ENCODE data around the gene TRIM16. TPM values are rescaled to one million over a fixed set of nuclear protein-coding genes. Genes with fewer than 3 reads are reported as not detected.
A peak's percentile ranks its signal among the peaks of the same experiment; 100 is the strongest.
"Not testable (repeated sequence)": the region's sequence is repeated elsewhere in the genome, so short reads cannot be mapped to it uniquely, and the experiment has no call there.

TRIM16 gene
- total RNA-seq, 1 donor from 2014 or later, result 46.4 TPM

DNA sequence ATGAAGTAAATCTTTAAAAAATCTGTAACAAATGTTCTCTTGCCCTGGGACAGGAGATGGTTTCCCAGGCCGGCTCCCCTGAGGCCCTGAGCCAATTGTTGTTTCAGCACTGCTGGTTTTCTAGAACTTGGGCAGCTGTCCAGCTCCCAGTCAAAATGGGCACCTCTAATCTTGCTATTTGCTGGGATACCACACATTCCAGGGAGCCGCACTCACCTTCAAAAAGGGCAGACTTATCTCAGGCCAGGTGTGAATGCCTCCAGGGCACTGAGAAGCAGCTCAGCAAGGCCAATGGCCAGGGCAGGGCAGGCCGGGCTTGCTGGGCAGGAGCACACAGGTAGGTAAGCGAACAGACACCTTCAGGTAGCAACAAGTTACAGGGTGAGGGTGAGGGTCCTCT, 24.4 kb downstream of the TRIM16 start:
- H3K4me3 Mint-ChIP-seq, result peak overlapping the region; percentile 47
- no peaks in the 10 kb centered on the region for H3K27me3 Mint-ChIP-seq

DNA sequence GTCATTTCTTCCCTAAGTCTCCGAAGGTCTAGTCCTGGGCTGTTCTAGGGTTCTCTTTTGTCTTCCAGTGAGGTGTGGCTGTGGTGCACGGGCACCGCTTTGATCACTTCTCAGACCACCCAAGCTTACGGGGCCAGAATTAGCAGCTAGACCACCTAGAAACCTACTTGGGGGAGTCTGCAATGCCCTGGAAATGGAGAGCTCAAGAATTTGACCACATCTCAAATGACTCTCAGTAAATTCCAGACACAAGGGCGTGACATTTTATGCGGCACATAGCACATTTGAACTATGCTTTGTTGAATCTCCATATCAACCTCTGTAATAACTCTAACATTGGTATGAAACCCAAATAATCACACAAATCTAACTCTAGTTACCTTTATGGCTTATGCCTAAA, 24.9 kb downstream of the TRIM16 start:
- DNase-seq (ENCODE audit: extremely low spot score, unreplicated experiment), result no peak
- H3K9me3 Mint-ChIP-seq, result no peaks in the 10 kb centered on the region
- peak overlapping the region; percentile 81 for H3K27ac Mint-ChIP-seq
- TF ChIP-seq, protein P1, sequence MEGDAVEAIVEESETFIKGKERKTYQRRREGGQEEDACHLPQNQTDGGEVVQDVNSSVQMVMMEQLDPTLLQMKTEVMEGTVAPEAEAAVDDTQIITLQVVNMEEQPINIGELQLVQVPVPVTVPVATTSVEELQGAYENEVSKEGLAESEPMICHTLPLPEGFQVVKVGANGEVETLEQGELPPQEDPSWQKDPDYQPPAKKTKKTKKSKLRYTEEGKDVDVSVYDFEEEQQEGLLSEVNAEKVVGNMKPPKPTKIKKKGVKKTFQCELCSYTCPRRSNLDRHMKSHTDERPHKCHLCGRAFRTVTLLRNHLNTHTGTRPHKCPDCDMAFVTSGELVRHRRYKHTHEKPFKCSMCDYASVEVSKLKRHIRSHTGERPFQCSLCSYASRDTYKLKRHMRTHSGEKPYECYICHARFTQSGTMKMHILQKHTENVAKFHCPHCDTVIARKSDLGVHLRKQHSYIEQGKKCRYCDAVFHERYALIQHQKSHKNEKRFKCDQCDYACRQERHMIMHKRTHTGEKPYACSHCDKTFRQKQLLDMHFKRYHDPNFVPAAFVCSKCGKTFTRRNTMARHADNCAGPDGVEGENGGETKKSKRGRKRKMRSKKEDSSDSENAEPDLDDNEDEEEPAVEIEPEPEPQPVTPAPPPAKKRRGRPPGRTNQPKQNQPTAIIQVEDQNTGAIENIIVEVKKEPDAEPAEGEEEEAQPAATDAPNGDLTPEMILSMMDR (conservative IDR thresholded peaks at IDR 0.05), result no peak
- H3K27me3 Mint-ChIP-seq, result no peaks in the 10 kb centered on the region
- peak overlapping the region; percentile 47 for H3K4me3 Mint-ChIP-seq
- H3K36me3 Mint-ChIP-seq, result peaks cover 25% of the 10 kb centered on the region
- peaks cover 45% of the 10 kb centered on the region for H3K4me1 Mint-ChIP-seq (ENCODE audit: unreplicated experiment)

More for the DNA sequence above, 24.4 kb downstream of the TRIM16 start:
- H3K27ac Mint-ChIP-seq, result peak overlapping the region; percentile 81
- peaks cover 25% of the 10 kb centered on the region for H3K36me3 Mint-ChIP-seq
- no peak for DNase-seq (ENCODE audit: extremely low spot score, unreplicated experiment)
- TF ChIP-seq, protein P1 (conservative IDR thresholded peaks at IDR 0.05), result no peak
- H3K4me1 Mint-ChIP-seq (ENCODE audit: unreplicated experiment), result peaks cover 41% of the 10 kb centered on the region
- no peaks in the 10 kb centered on the region for H3K9me3 Mint-ChIP-seq

DNA sequence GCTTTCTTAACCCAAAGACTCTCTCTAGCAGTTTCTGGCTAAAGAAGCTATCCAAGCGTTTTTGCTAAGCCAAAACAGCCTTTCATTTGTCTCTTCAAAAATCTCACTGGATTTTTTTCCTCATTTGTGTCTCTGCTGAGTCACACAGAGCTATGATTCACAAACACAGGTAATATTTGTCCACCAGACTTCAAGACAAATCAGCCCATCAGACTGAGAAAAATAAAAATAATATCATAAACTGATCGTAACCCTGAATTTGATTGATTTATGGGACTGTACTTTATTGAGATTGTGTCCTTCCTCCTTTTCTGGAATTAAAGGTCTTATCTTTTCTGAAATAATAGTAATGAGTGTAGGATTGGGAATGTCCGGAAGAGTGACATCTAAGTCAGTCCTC, 25.8 kb downstream of the TRIM16 start:
- Mint-ChIP-seq H3K27ac (peak overlapping the region; percentile 73), H3K4me1 (ENCODE audit: unreplicated experiment) (peaks cover 48% of the 10 kb centered on the region), H3K36me3 (peaks cover 25% of the 10 kb centered on the region), H3K4me3 (no peak overlapping the region), H3K27me3 (no peaks in the 10 kb centered on the region), H3K9me3 (no peaks in the 10 kb centered on the region)
- TF ChIP-seq, protein P1 (conservative IDR thresholded peaks at IDR 0.05), result no peak
- no peak for DNase-seq (ENCODE audit: extremely low spot score, unreplicated experiment)

DNA sequence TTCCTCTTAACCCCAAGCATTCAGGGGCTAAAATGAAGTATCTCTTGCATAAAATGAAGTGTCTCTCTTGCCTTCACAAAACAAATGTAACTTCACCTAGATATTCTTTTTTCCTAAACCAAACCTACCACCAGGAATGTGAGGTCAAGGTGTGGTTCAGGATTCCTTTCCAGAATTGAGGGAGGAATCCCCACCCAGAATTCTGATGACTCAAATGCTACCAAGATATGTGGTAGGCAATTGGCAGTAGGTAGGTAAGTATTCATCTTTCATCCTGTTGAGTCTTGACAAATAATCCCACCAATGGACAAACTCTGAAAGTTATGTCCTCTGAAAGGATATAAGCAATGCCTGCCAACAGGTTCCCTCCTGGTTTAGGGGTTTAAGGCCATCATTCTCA, 26.2 kb downstream of the TRIM16 start:
- DNase-seq (ENCODE audit: extremely low spot score, unreplicated experiment), result no peak
- H3K4me1 Mint-ChIP-seq (ENCODE audit: unreplicated experiment), result peaks cover 48% of the 10 kb centered on the region
- peak overlapping the region; percentile 73 for H3K27ac Mint-ChIP-seq
- TF ChIP-seq, protein P1 (conservative IDR thresholded peaks at IDR 0.05), result no peak
- no peaks in the 10 kb centered on the region for H3K27me3 Mint-ChIP-seq
- H3K9me3 Mint-ChIP-seq, result no peaks in the 10 kb centered on the region
- peaks cover 21% of the 10 kb centered on the region for H3K36me3 Mint-ChIP-seq
- H3K4me3 Mint-ChIP-seq, result peak overlapping the region; percentile 9

DNA sequence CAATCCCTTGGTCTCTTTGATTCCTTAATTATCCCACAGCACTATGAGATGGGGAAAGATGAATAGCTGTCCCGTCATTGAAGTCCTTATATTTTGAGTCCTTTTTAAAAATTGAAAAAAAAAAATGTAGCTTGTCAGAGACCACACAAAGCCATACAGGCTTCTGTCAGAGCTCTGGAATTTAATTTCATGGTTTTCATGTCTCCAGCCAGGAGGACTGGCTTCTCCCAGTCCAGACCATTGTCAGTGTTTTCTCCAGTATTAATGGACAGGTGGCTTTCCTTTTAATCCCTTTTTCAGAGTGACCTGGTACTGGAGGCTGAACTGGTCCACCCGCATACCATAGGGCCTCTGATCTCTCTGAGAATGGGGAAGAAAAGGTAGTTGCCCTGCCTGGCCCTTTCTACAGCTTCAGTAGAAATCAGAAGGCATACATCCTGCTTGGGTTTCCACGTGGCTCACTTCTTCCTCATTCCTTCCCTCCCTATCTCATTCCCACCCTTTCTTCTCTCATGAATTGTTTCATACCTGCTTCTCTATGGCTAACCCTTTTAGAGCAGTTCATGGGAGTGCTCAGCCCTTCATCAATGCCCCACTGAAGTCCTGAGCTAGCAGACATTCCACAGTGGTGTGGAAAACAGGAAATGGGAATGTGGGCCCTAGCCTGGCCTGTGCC, 29.1 kb downstream of the TRIM16 start:
- H3K4me3 Mint-ChIP-seq, result peak overlapping the region; percentile 62
- peak overlapping the region; percentile 89 for H3K27ac Mint-ChIP-seq
- no peaks in the 10 kb centered on the region for H3K9me3 Mint-ChIP-seq
- H3K27me3 Mint-ChIP-seq, result no peaks in the 10 kb centered on the region
- DNase-seq (ENCODE audit: extremely low spot score, unreplicated experiment), result no peak
- H3K4me1 Mint-ChIP-seq (ENCODE audit: unreplicated experiment), result peaks cover 52% of the 10 kb centered on the region
- TF ChIP-seq, protein P1 (conservative IDR thresholded peaks at IDR 0.05), result no peak
- peaks cover 7% of the 10 kb centered on the region for H3K36me3 Mint-ChIP-seq

DNA sequence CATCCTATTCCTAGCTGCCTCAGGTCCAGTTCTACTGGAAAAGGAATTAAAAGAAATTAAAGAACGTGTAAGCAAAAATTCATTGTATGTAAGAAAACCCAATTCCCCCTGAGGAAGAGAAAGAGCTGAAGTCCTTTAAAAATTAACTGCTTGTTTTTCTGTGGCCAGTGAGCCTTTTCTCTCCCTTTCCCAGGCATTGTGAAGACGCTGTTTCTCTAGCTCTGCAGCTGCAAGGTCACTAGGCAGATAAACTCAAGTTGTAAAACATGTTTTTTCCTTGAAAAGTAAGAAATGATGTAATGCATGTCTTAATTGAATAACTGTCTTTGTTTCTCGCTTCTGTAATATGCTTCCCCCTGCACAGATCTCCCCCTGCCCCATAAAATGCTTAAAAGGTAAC, 29.7 kb downstream of the TRIM16 start:
- not testable (repeated sequence) for DNase-seq (ENCODE audit: extremely low spot score, unreplicated experiment); H3K27me3 Mint-ChIP-seq; H3K36me3 Mint-ChIP-seq; H3K9me3 Mint-ChIP-seq
- Mint-ChIP-seq H3K4me3 (peak overlapping the region; percentile 62), H3K27ac (peak overlapping the region; percentile 89), H3K4me1 (ENCODE audit: unreplicated experiment) (peaks cover 47% of the 10 kb centered on the region)

Data from type B pancreatic cell (in vitro differentiated cells).